ENCODE data around the gene FBRSL1. TPM values are rescaled to one million over a fixed set of nuclear protein-coding genes. Genes with fewer than 3 reads are reported as not detected.
"Not testable (repeated sequence)": the region's sequence is repeated elsewhere in the genome, so short reads cannot be mapped to it uniquely, and the experiment has no call there.

Gene FBRSL1
- total RNA-seq, 1 donor from 2014 or later, result 43.8 TPM

GRCh38 chr12:132530851-132531250, 40.9 kb downstream of the FBRSL1 start:
- H3K27me3 Mint-ChIP-seq (ENCODE audit: low read depth, unreplicated experiment), result peaks cover 3% of the 10 kb centered on the region
- no peak overlapping the region for H3K27ac Mint-ChIP-seq (ENCODE audit: unreplicated experiment)
- Histone ChIP-seq H3K4me2 (ENCODE audit: low read length) (no peak overlapping the region), H3K9ac (ENCODE audit: low read length) (no peak overlapping the region), H3K4me3 (ENCODE audit: insufficient read depth, low read depth, low read length) (no peak overlapping the region), H3K27me3 (ENCODE audit: insufficient read depth, low read length) (no peaks in the 10 kb centered on the region), H3K9me3 (ENCODE audit: insufficient read depth, low read depth, low read length) (no peaks in the 10 kb centered on the region), H3K4me1 (ENCODE audit: insufficient read depth, low read length) (no peaks in the 10 kb centered on the region), H4K20me1 (ENCODE audit: insufficient read depth, low read length) (peaks cover 39% of the 10 kb centered on the region), H3K27ac (ENCODE audit: low read depth, low read length) (no peak overlapping the region), H3K36me3 (ENCODE audit: insufficient read depth, low read length) (no peaks in the 10 kb centered on the region), H3K79me2 (ENCODE audit: insufficient read depth, low read length) (no peaks in the 10 kb centered on the region), H2AFZ (ENCODE audit: low read depth, low read length) (no peak overlapping the region)
- DNase-seq (ENCODE audit: low read depth) (no peak), FAIRE-seq (no peak)
- H3K36me3 Mint-ChIP-seq (ENCODE audit: low read depth, unreplicated experiment), result peaks cover 21% of the 10 kb centered on the region
- TF ChIP-seq EZH2 (IDR thresholded peaks at IDR 0.05; ENCODE audit: insufficient read depth, low read length) (no peak), CTCF (IDR thresholded peaks at IDR 0.05; ENCODE audit: insufficient read depth, low read depth, low read length) (no peak)
- peaks cover 8% of the 10 kb centered on the region for H3K9me3 Mint-ChIP-seq (ENCODE audit: unreplicated experiment)
- no peaks in the 10 kb centered on the region for H3K4me1 Mint-ChIP-seq (ENCODE audit: low read depth, unreplicated experiment)
- H3K4me3 Mint-ChIP-seq (ENCODE audit: unreplicated experiment), result no peak overlapping the region

GRCh38 chr12:132532711-132533583, 43.0 kb downstream of the FBRSL1 start:
- not testable (repeated sequence) for H3K27me3 ChIP-seq (ENCODE audit: insufficient read depth, low read length); H3K9ac ChIP-seq (ENCODE audit: low read length); H3K9me3 Mint-ChIP-seq (ENCODE audit: unreplicated experiment); H3K4me3 Mint-ChIP-seq (ENCODE audit: unreplicated experiment); H3K27ac ChIP-seq (ENCODE audit: low read depth, low read length); H3K27ac Mint-ChIP-seq (ENCODE audit: unreplicated experiment); H3K4me1 Mint-ChIP-seq (ENCODE audit: low read depth, unreplicated experiment); DNase-seq (ENCODE audit: low read depth); H2AFZ ChIP-seq (ENCODE audit: low read depth, low read length); H3K9me3 ChIP-seq (ENCODE audit: insufficient read depth, low read depth, low read length); H3K36me3 ChIP-seq (ENCODE audit: insufficient read depth, low read length); H3K4me3 ChIP-seq (ENCODE audit: insufficient read depth, low read depth, low read length); FAIRE-seq; H3K27me3 Mint-ChIP-seq (ENCODE audit: low read depth, unreplicated experiment); H3K4me2 ChIP-seq (ENCODE audit: low read length); H3K4me1 ChIP-seq (ENCODE audit: insufficient read depth, low read length); H3K79me2 ChIP-seq (ENCODE audit: insufficient read depth, low read length)
- peaks cover 27% of the 10 kb centered on the region for H3K36me3 Mint-ChIP-seq (ENCODE audit: low read depth, unreplicated experiment)
- peaks cover 47% of the 10 kb centered on the region for H4K20me1 ChIP-seq (ENCODE audit: insufficient read depth, low read length)

GRCh38 chr12:132533584-132533958, 43.6 kb downstream of the FBRSL1 start:
- Mint-ChIP-seq H3K4me3 (ENCODE audit: unreplicated experiment) (no peak overlapping the region), H3K27ac (ENCODE audit: unreplicated experiment) (no peak overlapping the region), H3K36me3 (ENCODE audit: low read depth, unreplicated experiment) (peaks cover 27% of the 10 kb centered on the region), H3K9me3 (ENCODE audit: unreplicated experiment) (peaks cover 8% of the 10 kb centered on the region), H3K4me1 (ENCODE audit: low read depth, unreplicated experiment) (no peaks in the 10 kb centered on the region), H3K27me3 (ENCODE audit: low read depth, unreplicated experiment) (peaks cover 3% of the 10 kb centered on the region)
- H3K4me1 ChIP-seq (ENCODE audit: insufficient read depth, low read length), result no peaks in the 10 kb centered on the region
- H3K79me2 ChIP-seq (ENCODE audit: insufficient read depth, low read length), result no peaks in the 10 kb centered on the region
- H3K4me2 ChIP-seq (ENCODE audit: low read length), result no peak overlapping the region
- H2AFZ ChIP-seq (ENCODE audit: low read depth, low read length), result no peak overlapping the region
- no peak for TF ChIP-seq CTCF (IDR thresholded peaks at IDR 0.05; ENCODE audit: insufficient read depth, low read depth, low read length)
- TF ChIP-seq EZH2 (IDR thresholded peaks at IDR 0.05; ENCODE audit: insufficient read depth, low read length), result no peak
- H3K4me3 ChIP-seq (ENCODE audit: insufficient read depth, low read depth, low read length), result no peak overlapping the region
- no peak overlapping the region for H3K9ac ChIP-seq (ENCODE audit: low read length)
- no peak for DNase-seq (ENCODE audit: low read depth)
- H3K9me3 ChIP-seq (ENCODE audit: insufficient read depth, low read depth, low read length), result no peaks in the 10 kb centered on the region
- H3K36me3 ChIP-seq (ENCODE audit: insufficient read depth, low read length), result no peaks in the 10 kb centered on the region
- no peak overlapping the region for H3K27ac ChIP-seq (ENCODE audit: low read depth, low read length)
- no peaks in the 10 kb centered on the region for H3K27me3 ChIP-seq (ENCODE audit: insufficient read depth, low read length)
- H4K20me1 ChIP-seq (ENCODE audit: insufficient read depth, low read length), result peaks cover 52% of the 10 kb centered on the region
- FAIRE-seq, result no peak

Measured in astrocyte (in vitro differentiated cells and primary cell).